Trophoblast cell (in vitro differentiated cells and primary cell): ENCODE results near the gene SULF2.

Experiments used
- DNase-seq, 2 donors: peaks; one replicate each; pipeline ENCODE4 v3.0.0-alpha.2; 2016
- H2AFZ ChIP-seq: 2 replicates; pipeline ENCODE4 v1.6.1; 2013; ENCODE audit warnings: low read length, moderate library complexity, mild to moderate bottlenecking; ENCODE audit not compliant: insufficient read depth, poor library complexity
- H2AK5ac ChIP-seq: 2 replicates; pipeline ENCODE4 v1.6.1; 2013; ENCODE audit warnings: mild to moderate bottlenecking, low read length
- H2BK120ac ChIP-seq: 2 replicates; pipeline ENCODE4 v1.6.1; 2013; ENCODE audit warnings: low read length, mild to moderate bottlenecking, moderate library complexity; ENCODE audit not compliant: insufficient read depth, poor library complexity
- H2BK12ac ChIP-seq: 2 replicates; pipeline ENCODE4 v1.6.1; 2013; ENCODE audit warnings: mild to moderate bottlenecking, low read length, moderate library complexity
- H2BK5ac ChIP-seq: 2 replicates; pipeline ENCODE4 v1.6.1; 2013; ENCODE audit warnings: low read length, low read depth, moderate library complexity, mild to moderate bottlenecking; ENCODE audit not compliant: poor library complexity
- H3K14ac ChIP-seq: 2 replicates; pipeline ENCODE4 v1.6.1; 2013; ENCODE audit warnings: mild to moderate bottlenecking, low read length
- H3K18ac ChIP-seq: 2 replicates; pipeline ENCODE4 v1.6.1; 2013; ENCODE audit warnings: mild to moderate bottlenecking, low read length
- H3K23ac ChIP-seq: 2 replicates; pipeline ENCODE4 v1.6.1; 2013; ENCODE audit warnings: low read length
- H3K27ac ChIP-seq: 2 replicates; pipeline ENCODE4 v1.5.1; 2013; ENCODE audit warnings: low read depth, mild to moderate bottlenecking, inconsistent platforms, low read length, moderate library complexity
- H3K27me3 ChIP-seq: 2 replicates; pipeline ENCODE4 v1.6.1; 2013; ENCODE audit warnings: inconsistent platforms, mild to moderate bottlenecking, low read length, moderate library complexity; ENCODE audit not compliant: insufficient read depth
- H3K36me3 ChIP-seq, 2 experiments: 1 replicate in 1 of 2; 2 replicates in 1 of 2; pipeline ENCODE4 v1.6.1; 2013; ENCODE audit warnings: low read length in 2 of 2, mild to moderate bottlenecking in 2 of 2, moderate library complexity in 1 of 2; ENCODE audit not compliant: insufficient read depth in 2 of 2, control insufficient read depth in 1 of 2
- H3K4ac ChIP-seq: 2 replicates; pipeline ENCODE4 v1.6.1; 2013; ENCODE audit warnings: low read depth, mild to moderate bottlenecking, low read length, moderate library complexity
- H3K4me1 ChIP-seq, 2 experiments: 1 replicate in 1 of 2; 2 replicates in 1 of 2; pipeline ENCODE4 v1.6.1; 2013; ENCODE audit warnings: low read length in 2 of 2, mild to moderate bottlenecking in 2 of 2, moderate library complexity in 1 of 2; ENCODE audit not compliant: insufficient read depth in 2 of 2, control insufficient read depth in 1 of 2
- H3K4me2 ChIP-seq: 2 replicates; pipeline ENCODE4 v1.6.1; 2013; ENCODE audit warnings: inconsistent platforms, mild to moderate bottlenecking, low read length, moderate library complexity
- H3K4me3 ChIP-seq: 2 replicates; pipeline ENCODE4 v1.5.1; 2013; ENCODE audit warnings: mild to moderate bottlenecking, low read depth, low read length, inconsistent platforms
- H3K79me1 ChIP-seq: one replicate; pipeline ENCODE4 v1.6.1; 2013; ENCODE audit warnings: low read length
- H3K79me2 ChIP-seq: 2 replicates; pipeline ENCODE4 v1.6.1; 2013; ENCODE audit warnings: low read length, mild to moderate bottlenecking; ENCODE audit not compliant: control insufficient read depth, insufficient read depth, poor library complexity
- H3K9ac ChIP-seq: 2 replicates; pipeline ENCODE4 v1.6.1; 2013; ENCODE audit warnings: mild to moderate bottlenecking, low read length
- H3K9me3 ChIP-seq: 2 replicates; pipeline ENCODE4 v1.6.1; 2013; ENCODE audit warnings: low read depth, mild to moderate bottlenecking, control low read depth, inconsistent platforms, low read length; ENCODE audit not compliant: insufficient read depth
- H4K12ac ChIP-seq: 2 replicates; pipeline ENCODE4 v1.6.1; 2013; ENCODE audit warnings: low read depth, mild to moderate bottlenecking, low read length, moderate library complexity
- H4K8ac ChIP-seq: 2 replicates; pipeline ENCODE4 v1.6.1; 2013; ENCODE audit warnings: low read depth, mild to moderate bottlenecking, low read length, moderate library complexity
- H4K91ac ChIP-seq: one replicate; pipeline ENCODE4 v1.6.1; 2013; ENCODE audit warnings: low read depth, mild to moderate bottlenecking, low read length, moderate library complexity
- WGBS: extraction: QIAGEN DNeasy Blood & Tissue Kit; methylation state at CpG from one replicate; pipeline ENCODE4 v1.1.7; 2013; ENCODE audit warnings: missing lambda C conversion rate; ENCODE audit not compliant: insufficient read length, insufficient coverage; ENCODE audit errors: extremely low coverage; 5-methylcytosine and 5-hydroxymethylcytosine counted together

Gene SULF2

GRCh38 chr20:47629907-47630306, 155.4 kb downstream of the SULF2 start:
- Histone ChIP-seq H3K27me3 (no peaks in the 10 kb centered on the region), H4K12ac (no peak overlapping the region), H3K36me3 (peaks cover 4 to 16% of the 10 kb centered on the region in 2 experiments), H2AFZ (no peak overlapping the region), H4K8ac (no peak overlapping the region), H3K9me3 (no peaks in the 10 kb centered on the region), H3K79me1 (no peaks in the 10 kb centered on the region), H3K14ac (no peak overlapping the region), H3K4me3 (no peak overlapping the region), H3K4me1 (no peaks in the 10 kb centered on the region), H3K27ac (no peak overlapping the region), H3K79me2 (no peaks in the 10 kb centered on the region), H2BK120ac (no peak overlapping the region), H3K4me2 (no peak overlapping the region), H4K91ac (no peak overlapping the region), H3K18ac (no peak overlapping the region), H2BK5ac (no peak overlapping the region), H3K4ac (no peak overlapping the region), H3K23ac (no peak overlapping the region), H2BK12ac (no peak overlapping the region), H3K9ac (no peak overlapping the region), H2AK5ac (no peak overlapping the region)
- no peak for DNase-seq
- WGBS: no CpG with 5 or more reads among the region's 2 CpGs

GRCh38 chr20:47627540-47627939, 157.7 kb downstream of the SULF2 start:
- Histone ChIP-seq H3K4me2 (no peak overlapping the region), H2AK5ac (no peak overlapping the region), H3K9ac (no peak overlapping the region), H3K79me2 (no peaks in the 10 kb centered on the region), H4K91ac (no peak overlapping the region), H4K12ac (no peak overlapping the region), H3K79me1 (no peaks in the 10 kb centered on the region), H3K9me3 (no peaks in the 10 kb centered on the region), H3K4me1 (no peaks in the 10 kb centered on the region), H2BK12ac (no peak overlapping the region), H3K18ac (no peak overlapping the region), H3K14ac (no peak overlapping the region), H3K4me3 (no peak overlapping the region), H3K23ac (no peak overlapping the region), H2AFZ (no peak overlapping the region), H4K8ac (no peak overlapping the region), H3K27ac (no peak overlapping the region), H3K4ac (no peak overlapping the region), H2BK120ac (no peak overlapping the region), H3K36me3 (peaks cover 6 to 19% of the 10 kb centered on the region in 2 experiments), H2BK5ac (no peak overlapping the region), H3K27me3 (no peaks in the 10 kb centered on the region)
- peak in 1 of 2 donors; percentile 64 for DNase-seq
- no CpG with 5 or more reads among the region's 4 CpGs for WGBS

- H2BK12ac ChIP-seq: no peak overlapping the region
- no CpG with 5 or more reads among the region's 2 CpGs for WGBS
Measured at GRCh38 chr20:47623206-47623605, 162.1 kb downstream of the SULF2 start.

GRCh38 chr20:47622118-47622665, 163.1 kb downstream of the SULF2 start:
- Histone ChIP-seq H3K4me2 (no peak overlapping the region), H2AFZ (no peak overlapping the region), H3K4me3 (no peak overlapping the region), H4K91ac (no peak overlapping the region), H2BK5ac (no peak overlapping the region), H2BK120ac (no peak overlapping the region), H3K18ac (no peak overlapping the region), H3K4ac (no peak overlapping the region), H2AK5ac (no peak overlapping the region), H3K23ac (no peak overlapping the region), H3K9me3 (no peaks in the 10 kb centered on the region), H4K12ac (no peak overlapping the region), H3K27me3 (no peaks in the 10 kb centered on the region), H4K8ac (no peak overlapping the region), H3K79me2 (no peaks in the 10 kb centered on the region), H3K9ac (no peak overlapping the region), H3K79me1 (no peaks in the 10 kb centered on the region), H3K14ac (no peak overlapping the region), H3K27ac (no peak overlapping the region), H3K36me3 (peaks cover 4 to 18% of the 10 kb centered on the region in 2 experiments), H2BK12ac (no peak overlapping the region), H3K4me1 (no peaks in the 10 kb centered on the region)
- DNase-seq: no peak
- no CpG with 5 or more reads among the region's 9 CpGs for WGBS

More at GRCh38 chr20:47623206-47623605, 162.1 kb downstream of the SULF2 start:
- Histone ChIP-seq H3K4me3 (no peak overlapping the region), H3K4me1 (no peaks in the 10 kb centered on the region), H4K12ac (no peak overlapping the region), H3K14ac (no peak overlapping the region), H3K4ac (no peak overlapping the region), H3K9me3 (no peaks in the 10 kb centered on the region), H3K79me2 (no peaks in the 10 kb centered on the region), H3K23ac (no peak overlapping the region), H4K8ac (no peak overlapping the region), H2AFZ (no peak overlapping the region), H2AK5ac (no peak overlapping the region), H3K27me3 (no peaks in the 10 kb centered on the region), H2BK5ac (no peak overlapping the region), H3K9ac (no peak overlapping the region), H3K4me2 (no peak overlapping the region), H4K91ac (no peak overlapping the region), H3K79me1 (no peaks in the 10 kb centered on the region), H3K27ac (no peak overlapping the region), H2BK120ac (no peak overlapping the region), H3K18ac (no peak overlapping the region), H3K36me3 (peaks cover 4 to 20% of the 10 kb centered on the region in 2 experiments)
- no peak for DNase-seq
